Keratinocyte (primary cell): Measurements from ENCODE around the gene OR5P2. TPM values are rescaled to one million over a fixed set of nuclear protein-coding genes. Genes with fewer than 3 reads are reported as not detected.
"Not testable (repeated sequence)": the region's sequence is repeated elsewhere in the genome, so short reads cannot be mapped to it uniquely, and the experiment has no call there.

ENCODE experiments used
- DNase-seq: peaks from one replicate; pipeline ENCODE4 v3.0.0-alpha.2; 2011; ENCODE audit warnings: low read depth, missing footprints, low spot score
- FAIRE-seq: peaks from 2 replicates; lab custom pipeline; 2011; peaks lifted over from hg19 to GRCh38; lab: Jason Lieb, UNC
- H2AFZ ChIP-seq: 2 replicates; pipeline ENCODE4 v1.6.0; 2012; ENCODE audit warnings: low read length, control low read depth, inconsistent platforms; ENCODE audit not compliant: control insufficient read depth
- H3K27ac ChIP-seq: 2 replicates; pipeline ENCODE4 v1.5.1; 2011; ENCODE audit warnings: low read length; ENCODE audit not compliant: control insufficient read depth, insufficient read depth
- H3K27me3 ChIP-seq: 3 replicates; pipeline ENCODE4 v1.6.0; 2011; ENCODE audit warnings: low read length; ENCODE audit not compliant: control insufficient read depth, insufficient read depth; ENCODE audit errors: extremely low read depth
- H3K36me3 ChIP-seq, 2 experiments: 2 replicates in 1 of 2; 3 replicates in 1 of 2; pipeline ENCODE4 v1.5.1; 2011; ENCODE audit warnings: low read length in 2 of 2, mild to moderate bottlenecking in 1 of 2; ENCODE audit not compliant: control insufficient read depth in 2 of 2, insufficient read depth in 2 of 2; ENCODE audit errors: extremely low read depth in 1 of 2
- H3K4me1 ChIP-seq: 3 replicates; pipeline ENCODE4 v1.5.1; 2011; ENCODE audit warnings: low read length; ENCODE audit not compliant: control insufficient read depth, insufficient read depth; ENCODE audit errors: extremely low read depth
- H3K4me2 ChIP-seq: 3 replicates; pipeline ENCODE4 v1.6.0; 2011; ENCODE audit warnings: low read depth, low read length; ENCODE audit not compliant: control insufficient read depth, insufficient read depth; ENCODE audit errors: extremely low read depth
- H3K4me3 ChIP-seq, 3 experiments: fragments of 200-600 bp in 1 of 3; sonication (generic) in 1 of 3; 2 replicates in 2 of 3; 3 replicates in 1 of 3; pipeline ENCODE4 v1.5.1; 2011 to 2016; ENCODE audit warnings: low read length in 3 of 3, mild to moderate bottlenecking in 3 of 3, control low read depth in 2 of 3, inconsistent platforms in 1 of 3, low read depth in 1 of 3, mixed read lengths in 1 of 3, mixed run types in 1 of 3, moderate library complexity in 1 of 3; ENCODE audit not compliant: control insufficient read depth in 2 of 3, insufficient read depth in 2 of 3; ENCODE audit errors: extremely low read depth in 1 of 3
- H3K79me2 ChIP-seq: 2 replicates; pipeline ENCODE4 v1.6.0; 2012; ENCODE audit warnings: low read length; ENCODE audit not compliant: control insufficient read depth, insufficient read depth
- H3K9ac ChIP-seq: 3 replicates; pipeline ENCODE4 v1.6.0; 2011; ENCODE audit warnings: low read length; ENCODE audit not compliant: control insufficient read depth, insufficient read depth; ENCODE audit errors: extremely low read depth
- H3K9me1 ChIP-seq: 3 replicates; pipeline ENCODE4 v1.6.0; 2011; ENCODE audit warnings: low read length; ENCODE audit not compliant: control insufficient read depth, insufficient read depth; ENCODE audit errors: extremely low read depth
- H3K9me3 ChIP-seq: 2 replicates; pipeline ENCODE4 v1.5.1; 2012; ENCODE audit warnings: low read depth, low read length; ENCODE audit not compliant: control insufficient read depth
- H4K20me1 ChIP-seq: 3 replicates; pipeline ENCODE4 v1.6.0; 2011; ENCODE audit warnings: low read length; ENCODE audit not compliant: control insufficient read depth, insufficient read depth; ENCODE audit errors: extremely low read depth
- EZH2 ChIP-seq: IDR thresholded peaks from one replicate; pipeline ENCODE4 v1.6.1; 2012; ENCODE audit warnings: inconsistent platforms, mild to moderate bottlenecking, low read length, moderate library complexity
- dilution Hi-C: fragments of 300-500 bp; cut with MboI; formaldehyde crosslinking; loops from one replicate; pipeline ENCODE4 v1.7.0; 2020; ENCODE audit warnings: low sequenced_read_pairs; ENCODE audit not compliant: extremely low pct_ligation_motif_present
- polyA plus RNA-seq, 5 experiments: library from polyadenylated mRNA; depleted of rRNA in 3 of 5; stranded (reverse) in 3 of 5; stranded (forward) in 1 of 5; unstranded in 1 of 5; fragments of >200 nt; gene quantifications; 1 replicate in 1 of 5; 2 replicates in 3 of 5; 3 replicates in 1 of 5; pipeline versions ENCODE4 v1.2.1 to v1.2.3, GENCODE V29; 2011 to 2012; ENCODE audit warnings: missing spikeins in 2 of 5, low read depth in 1 of 5, low replicate concordance in 1 of 5
- TF ChIP-seq, protein P1 (sequence below), 3 experiments: IDR thresholded peaks in 1 of 3; conservative IDR thresholded peaks in 1 of 3; optimal IDR thresholded peaks in 1 of 3; 2 replicates in 2 of 3; 3 replicates in 1 of 3; pipeline versions ENCODE3 to v1.5.1; 2011; ENCODE audit warnings: low read length in 3 of 3, mild to moderate bottlenecking in 3 of 3, moderate library complexity in 2 of 3, control low read depth in 1 of 3, inconsistent platforms in 1 of 3; ENCODE audit not compliant: insufficient read depth in 2 of 3; ENCODE audit errors: extremely low read depth in 1 of 3

The OR5P2 gene
- polyA plus RNA-seq, 1 donor (not counting 4 experiments of a cell fraction or from before 2014, with no cell fraction given): 0.25 TPM

DNA sequence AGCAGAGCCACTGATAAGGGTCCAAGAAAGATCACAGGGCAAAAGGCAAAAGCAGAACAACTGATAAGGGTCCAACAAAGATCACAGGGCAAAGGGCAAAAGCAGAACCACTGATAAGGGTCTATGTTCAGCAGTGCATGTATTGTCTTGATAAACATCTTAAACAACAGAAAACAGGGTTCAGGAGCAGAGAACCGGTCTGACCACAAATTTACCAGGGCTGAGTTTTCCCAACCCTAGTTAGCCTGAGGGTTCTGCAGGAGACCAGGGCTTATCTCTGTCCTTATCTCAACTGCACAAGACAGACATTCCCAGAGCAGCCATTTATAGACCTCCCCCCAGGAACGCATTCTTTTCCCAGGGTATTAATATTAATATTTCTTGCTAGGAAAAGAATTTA lies 13.6 kb upstream of the OR5P2 start:
- dilution Hi-C loops, H4K20me1 ChIP-seq, H3K9ac ChIP-seq, H2AFZ ChIP-seq, H3K27me3 ChIP-seq, H3K79me2 ChIP-seq, H3K4me2 ChIP-seq, FAIRE-seq, H3K4me3 ChIP-seq, H3K27ac ChIP-seq, H3K9me3 ChIP-seq, H3K9me1 ChIP-seq, H3K36me3 ChIP-seq, DNase-seq, H3K4me1 ChIP-seq: not testable (repeated sequence)

DNA sequence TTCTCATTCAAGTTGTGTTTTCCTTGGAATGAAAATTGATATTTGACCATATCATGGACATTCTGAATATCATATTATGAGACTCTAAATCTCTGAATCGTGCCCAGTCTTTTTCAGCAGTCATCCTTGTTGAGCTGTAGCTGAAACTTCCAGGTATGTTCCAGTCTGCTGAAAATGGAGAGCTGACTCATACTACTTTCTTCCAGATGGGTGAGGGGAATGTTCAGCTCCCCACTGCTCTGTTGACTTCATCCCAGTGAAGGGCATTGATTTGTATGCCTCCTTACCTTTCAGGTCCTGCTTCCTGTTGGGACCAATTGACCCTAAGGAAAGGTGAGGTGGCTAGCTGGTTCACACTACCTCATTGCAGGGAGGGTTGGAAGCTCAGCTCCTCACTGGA lies 3.5 kb downstream of the OR5P2 start:
- no peak for FAIRE-seq
- dilution Hi-C loops: no loop called here

DNA sequence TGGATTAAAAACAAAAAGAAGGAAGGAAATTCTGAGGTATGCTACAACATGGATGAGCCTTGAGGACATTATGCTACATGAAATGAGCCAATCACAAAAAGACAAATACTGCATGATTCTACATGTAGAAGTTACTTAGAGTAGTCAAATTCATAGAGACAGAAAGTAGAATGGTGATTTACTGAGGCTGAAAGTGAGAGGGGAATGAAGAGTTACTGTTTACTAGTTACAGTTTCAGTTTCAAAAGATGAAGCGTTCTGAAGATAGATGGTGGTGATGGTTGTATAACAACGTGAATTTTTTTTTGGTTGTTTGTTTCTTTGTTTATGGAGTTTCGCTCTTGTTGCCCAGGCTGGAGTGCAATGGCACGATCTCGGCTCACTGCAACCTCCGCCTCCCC lies 9.5 kb downstream of the OR5P2 start:
- no peak for FAIRE-seq
- dilution Hi-C loops: no loop called here

More for the DNA sequence above, 3.5 kb downstream of the OR5P2 start:
- no peak overlapping the region for H3K9ac ChIP-seq
- H3K9me1 ChIP-seq: no peaks in the 10 kb centered on the region
- no peak overlapping the region for H2AFZ ChIP-seq
- H4K20me1 ChIP-seq: no peaks in the 10 kb centered on the region
- H3K4me2 ChIP-seq: no peak overlapping the region
- no peak overlapping the region for H3K4me3 ChIP-seq
- no peaks in the 10 kb centered on the region for H3K79me2 ChIP-seq
- no peaks in the 10 kb centered on the region for H3K36me3 ChIP-seq
- TF ChIP-seq EZH2: no peak
- TF ChIP-seq, protein P1, sequence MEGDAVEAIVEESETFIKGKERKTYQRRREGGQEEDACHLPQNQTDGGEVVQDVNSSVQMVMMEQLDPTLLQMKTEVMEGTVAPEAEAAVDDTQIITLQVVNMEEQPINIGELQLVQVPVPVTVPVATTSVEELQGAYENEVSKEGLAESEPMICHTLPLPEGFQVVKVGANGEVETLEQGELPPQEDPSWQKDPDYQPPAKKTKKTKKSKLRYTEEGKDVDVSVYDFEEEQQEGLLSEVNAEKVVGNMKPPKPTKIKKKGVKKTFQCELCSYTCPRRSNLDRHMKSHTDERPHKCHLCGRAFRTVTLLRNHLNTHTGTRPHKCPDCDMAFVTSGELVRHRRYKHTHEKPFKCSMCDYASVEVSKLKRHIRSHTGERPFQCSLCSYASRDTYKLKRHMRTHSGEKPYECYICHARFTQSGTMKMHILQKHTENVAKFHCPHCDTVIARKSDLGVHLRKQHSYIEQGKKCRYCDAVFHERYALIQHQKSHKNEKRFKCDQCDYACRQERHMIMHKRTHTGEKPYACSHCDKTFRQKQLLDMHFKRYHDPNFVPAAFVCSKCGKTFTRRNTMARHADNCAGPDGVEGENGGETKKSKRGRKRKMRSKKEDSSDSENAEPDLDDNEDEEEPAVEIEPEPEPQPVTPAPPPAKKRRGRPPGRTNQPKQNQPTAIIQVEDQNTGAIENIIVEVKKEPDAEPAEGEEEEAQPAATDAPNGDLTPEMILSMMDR (optimal IDR thresholded peaks at IDR 0.05 in 1 of 3, IDR thresholded peaks at IDR 0.05 in 1 of 3, conservative IDR thresholded peaks at IDR 0.05 in 1 of 3; ENCODE audit: extremely low read depth in 1 of 3, insufficient read depth in 2 of 3, low read length in 3 of 3): no peak
- H3K9me3 ChIP-seq: no peaks in the 10 kb centered on the region
- no peaks in the 10 kb centered on the region for H3K27me3 ChIP-seq
- no peak for DNase-seq
- H3K27ac ChIP-seq: no peak overlapping the region
- no peaks in the 10 kb centered on the region for H3K4me1 ChIP-seq

More for the DNA sequence above, 9.5 kb downstream of the OR5P2 start:
- no peak overlapping the region for H2AFZ ChIP-seq
- no peak overlapping the region for H3K4me2 ChIP-seq
- no peaks in the 10 kb centered on the region for H3K4me1 ChIP-seq
- H3K27ac ChIP-seq: no peak overlapping the region
- TF ChIP-seq EZH2: no peak
- TF ChIP-seq, protein P1 (optimal IDR thresholded peaks at IDR 0.05 in 1 of 3, IDR thresholded peaks at IDR 0.05 in 1 of 3, conservative IDR thresholded peaks at IDR 0.05 in 1 of 3; ENCODE audit: extremely low read depth in 1 of 3, insufficient read depth in 2 of 3, low read length in 3 of 3): no peak
- DNase-seq: no peak
- H3K9me1 ChIP-seq: no peaks in the 10 kb centered on the region
- no peaks in the 10 kb centered on the region for H3K79me2 ChIP-seq
- no peaks in the 10 kb centered on the region for H4K20me1 ChIP-seq
- no peaks in the 10 kb centered on the region for H3K9me3 ChIP-seq
- H3K9ac ChIP-seq: no peak overlapping the region
- no peak overlapping the region for H3K4me3 ChIP-seq
- H3K27me3 ChIP-seq: no peaks in the 10 kb centered on the region
- no peaks in the 10 kb centered on the region for H3K36me3 ChIP-seq
